GM12874 (cell line): ENCODE measurements around the gene SSBP4.

Source experiments
- TF ChIP-seq, protein P1 (sequence below): IDR thresholded peaks from 2 replicates; pipeline ENCODE4 v1.5.1; 2011; ENCODE audit warnings: low read depth, mild to moderate bottlenecking, control low read depth, low read length, moderate library complexity; ENCODE audit not compliant: insufficient read depth

Gene SSBP4

DNA sequence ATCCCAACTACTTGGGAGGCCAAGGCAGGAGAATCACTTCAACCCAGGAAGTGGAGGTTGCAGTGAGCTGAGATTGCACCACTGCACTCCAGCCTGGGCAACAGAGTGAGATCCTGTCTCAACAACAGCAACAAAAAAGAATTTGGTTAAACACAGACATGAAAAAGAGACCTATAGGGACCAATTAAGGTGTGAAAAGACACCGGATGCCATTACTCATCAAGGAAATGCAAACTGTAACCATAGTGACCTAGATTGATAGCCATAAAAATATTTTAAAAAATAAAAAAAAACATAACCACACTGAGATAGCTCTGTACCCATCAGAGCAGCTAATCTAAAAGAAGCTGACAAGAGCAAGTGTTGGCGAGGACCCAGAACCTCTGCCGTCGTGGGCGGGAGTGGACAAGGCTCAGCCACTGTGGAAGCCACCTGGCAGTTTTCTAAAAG lies 55.8 kb downstream of the SSBP4 start:
- TF ChIP-seq, protein P1, sequence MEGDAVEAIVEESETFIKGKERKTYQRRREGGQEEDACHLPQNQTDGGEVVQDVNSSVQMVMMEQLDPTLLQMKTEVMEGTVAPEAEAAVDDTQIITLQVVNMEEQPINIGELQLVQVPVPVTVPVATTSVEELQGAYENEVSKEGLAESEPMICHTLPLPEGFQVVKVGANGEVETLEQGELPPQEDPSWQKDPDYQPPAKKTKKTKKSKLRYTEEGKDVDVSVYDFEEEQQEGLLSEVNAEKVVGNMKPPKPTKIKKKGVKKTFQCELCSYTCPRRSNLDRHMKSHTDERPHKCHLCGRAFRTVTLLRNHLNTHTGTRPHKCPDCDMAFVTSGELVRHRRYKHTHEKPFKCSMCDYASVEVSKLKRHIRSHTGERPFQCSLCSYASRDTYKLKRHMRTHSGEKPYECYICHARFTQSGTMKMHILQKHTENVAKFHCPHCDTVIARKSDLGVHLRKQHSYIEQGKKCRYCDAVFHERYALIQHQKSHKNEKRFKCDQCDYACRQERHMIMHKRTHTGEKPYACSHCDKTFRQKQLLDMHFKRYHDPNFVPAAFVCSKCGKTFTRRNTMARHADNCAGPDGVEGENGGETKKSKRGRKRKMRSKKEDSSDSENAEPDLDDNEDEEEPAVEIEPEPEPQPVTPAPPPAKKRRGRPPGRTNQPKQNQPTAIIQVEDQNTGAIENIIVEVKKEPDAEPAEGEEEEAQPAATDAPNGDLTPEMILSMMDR: no peak

DNA sequence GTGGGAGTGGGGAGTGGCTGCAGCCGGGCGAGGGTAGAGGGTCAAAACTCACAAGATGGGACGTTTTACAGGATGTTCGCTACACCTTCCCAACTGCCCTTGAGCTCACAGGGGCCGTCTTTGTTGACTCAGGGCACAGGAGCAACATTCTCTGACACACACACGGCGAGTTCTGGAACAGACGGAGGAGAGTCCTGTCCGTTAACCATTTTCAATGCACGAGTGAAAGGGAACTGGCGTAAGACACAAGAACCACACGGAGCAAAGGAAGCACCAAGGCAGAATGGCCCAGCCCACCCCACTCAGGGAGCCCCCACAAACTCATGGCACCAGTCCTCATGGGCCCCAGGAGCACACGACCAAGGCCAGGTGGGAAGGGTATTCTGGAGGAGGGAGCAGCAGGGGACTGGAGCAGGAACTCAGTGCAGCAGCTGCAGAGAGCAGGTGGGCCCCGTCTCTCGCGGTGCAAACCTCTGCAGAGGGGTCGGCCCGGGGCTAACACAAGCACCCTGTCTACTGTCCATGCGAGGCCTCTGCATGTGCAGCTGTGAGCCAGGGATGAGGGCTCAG lies 56.6 kb downstream of the SSBP4 start:
- TF ChIP-seq, protein P1: no peak

DNA sequence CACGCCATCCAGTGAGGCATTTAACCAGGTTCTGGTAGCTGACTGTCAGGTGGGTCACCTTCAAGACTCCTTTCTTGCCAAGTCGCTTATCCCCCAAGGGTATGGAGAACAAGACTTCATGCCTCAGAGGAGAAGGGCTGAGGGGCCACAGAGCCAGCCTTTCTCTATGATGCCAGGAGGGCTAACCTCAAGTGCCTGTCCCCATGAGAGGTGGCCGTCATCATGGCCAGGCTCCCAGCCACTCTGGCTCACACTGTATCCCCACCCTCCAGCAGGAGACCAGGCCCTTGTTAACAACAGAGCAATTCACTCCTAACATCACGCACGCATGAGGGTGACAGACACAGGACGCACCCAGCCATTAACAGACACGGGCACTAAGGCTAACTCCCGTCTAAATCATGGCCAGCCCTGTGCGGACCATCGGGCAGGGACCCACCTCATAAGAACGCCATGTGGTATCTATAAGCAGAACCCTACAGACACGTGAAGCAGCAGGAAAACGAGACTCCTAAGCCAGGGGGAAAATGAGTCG lies 57.4 kb downstream of the SSBP4 start:
- TF ChIP-seq, protein P1: no peak

DNA sequence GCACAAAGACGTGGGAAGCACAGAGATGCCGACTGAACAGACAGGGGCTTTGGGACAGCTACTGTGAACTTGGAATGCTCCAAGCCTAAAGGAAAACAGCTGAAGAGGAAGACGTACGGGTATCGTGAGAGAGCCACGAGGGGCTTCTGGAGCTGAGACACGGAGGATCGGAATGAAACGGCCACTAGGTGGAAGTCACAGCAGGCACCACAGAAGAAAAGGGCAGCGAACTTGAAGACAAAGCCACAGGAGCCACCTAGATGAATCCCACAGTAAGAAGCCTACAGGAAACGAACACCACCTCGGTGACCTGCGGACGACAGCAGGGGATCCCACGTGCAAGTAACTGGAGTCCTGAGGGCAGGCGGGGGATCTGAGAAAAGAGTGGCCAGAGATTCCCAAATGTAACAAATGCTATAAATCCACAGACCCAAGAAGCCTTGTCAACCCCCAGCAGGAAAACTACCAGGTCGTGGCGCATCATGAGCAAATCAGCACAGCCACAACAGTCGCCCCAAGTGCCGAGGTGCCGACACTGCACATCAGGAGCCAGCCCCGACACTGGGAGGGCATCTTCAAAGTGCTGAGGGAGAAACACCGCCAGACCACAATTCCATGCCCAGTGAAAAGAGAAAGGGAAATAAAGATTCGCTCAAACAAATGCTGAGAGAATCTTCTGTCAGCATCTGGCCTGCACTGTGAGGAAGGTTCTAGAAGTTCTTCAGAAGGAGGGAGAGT lies 58.0 kb downstream of the SSBP4 start:
- TF ChIP-seq, protein P1: no peak

DNA sequence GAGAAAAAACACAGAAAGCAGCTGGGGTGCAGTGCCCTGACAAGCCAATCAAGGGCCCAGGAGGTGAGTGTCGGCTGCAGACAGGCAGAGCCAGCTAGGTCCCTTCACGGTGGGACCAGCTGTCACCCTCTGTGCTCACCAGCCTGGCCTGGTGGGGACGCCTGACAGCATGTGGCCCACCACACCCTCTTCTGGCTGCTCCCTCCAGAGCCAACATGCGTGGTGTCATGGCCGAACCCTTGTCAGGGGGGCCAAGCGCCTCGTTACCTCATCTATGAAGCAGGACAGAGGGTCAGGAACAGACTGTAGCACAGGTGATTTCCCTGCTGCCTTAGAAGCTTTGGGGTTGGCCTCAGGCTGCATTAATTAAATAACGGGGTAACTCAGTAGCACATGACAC lies 58.8 kb downstream of the SSBP4 start:
- TF ChIP-seq, protein P1: no peak

DNA sequence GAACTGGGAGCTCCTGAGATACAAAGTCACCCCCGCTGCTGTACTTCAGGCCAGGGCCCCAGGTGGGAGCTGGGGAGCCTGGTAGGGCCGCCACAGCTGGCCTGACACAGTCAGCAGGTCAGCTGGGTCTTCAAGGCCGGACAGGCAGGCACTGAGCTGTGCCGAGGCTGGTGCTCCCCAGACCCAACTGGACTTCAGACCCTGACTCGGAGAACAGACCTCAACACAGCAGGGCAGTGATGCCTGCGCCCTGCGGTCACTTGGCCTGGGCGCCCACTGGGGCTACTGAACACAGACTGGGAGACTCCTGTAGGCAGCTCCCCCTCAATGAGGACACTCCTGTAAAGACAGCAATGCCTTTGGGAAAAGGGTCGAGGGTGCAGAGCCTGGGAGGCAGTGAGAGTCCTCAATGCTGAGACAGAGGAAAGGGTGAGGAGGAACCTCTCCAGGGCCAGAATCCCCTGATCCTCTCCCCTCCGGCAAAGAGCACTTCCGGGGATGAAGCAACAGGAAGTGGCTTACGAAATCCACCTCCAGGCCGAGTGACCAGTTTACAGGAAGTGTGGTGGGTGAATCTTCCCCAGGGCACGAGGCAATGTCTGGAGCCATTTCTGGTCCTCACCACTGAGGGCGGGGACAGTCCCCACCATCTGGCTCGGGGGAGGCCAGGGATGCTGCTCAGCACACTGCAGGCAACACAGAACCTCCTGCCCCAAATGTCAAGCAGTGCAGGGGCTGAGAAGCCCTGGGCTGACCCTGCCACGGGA lies 59.5 kb downstream of the SSBP4 start:
- TF ChIP-seq, protein P1: no peak
